HG03060 (cell line): ENCODE measurements around the gene SPAG7.
"Not testable (repeated sequence)": the region's sequence is repeated elsewhere in the genome, so short reads cannot be mapped to it uniquely, and the experiment has no call there.

Experiments
- ATAC-seq: cut with Tn5 transposase; IDR thresholded peaks from one replicate; pipeline ENCODE4 v1.9.1; 2021; ENCODE audit warnings: low read depth, moderate number of reproducible peaks; ENCODE audit not compliant: unreplicated experiment

SPAG7 gene

DNA sequence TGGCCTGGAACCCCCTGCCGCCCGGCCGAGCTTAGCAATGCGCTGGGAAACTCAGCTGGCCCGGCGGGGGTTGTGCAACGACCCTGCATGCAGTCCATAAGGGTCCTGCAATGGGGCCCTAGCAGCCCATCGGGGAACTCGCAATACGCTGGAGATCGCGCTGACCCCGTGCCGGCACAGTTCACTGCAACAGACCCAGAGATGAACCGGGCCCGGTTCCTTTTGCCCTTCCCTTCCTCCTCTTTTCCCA lies 28.1 kb downstream of the SPAG7 start:
- ATAC-seq, result no peak

GRCh38 chr17:4938688-4939545 lies 28.7 kb downstream of the SPAG7 start:
- ATAC-seq, result no peak

DNA sequence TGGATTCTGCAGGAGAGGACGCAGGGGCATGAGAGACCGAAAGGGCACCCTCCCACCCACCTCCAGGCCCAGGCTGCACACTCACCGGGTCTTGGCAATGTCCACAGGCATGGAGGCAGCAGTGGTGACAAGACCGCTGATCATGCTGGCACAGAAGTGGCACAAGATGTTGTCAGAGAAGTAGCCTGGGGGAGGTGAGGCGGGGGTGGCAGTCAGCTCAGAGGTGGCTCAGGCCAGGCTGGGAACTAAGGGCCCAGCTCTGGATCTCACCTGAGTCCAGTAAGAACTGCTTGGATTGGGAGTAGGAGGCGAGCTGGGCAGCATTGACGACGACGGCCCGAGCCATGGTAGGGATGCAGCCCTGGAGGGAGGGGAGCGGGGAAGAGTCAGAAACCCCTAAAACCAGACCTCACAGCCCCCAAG lies 29.5 kb downstream of the SPAG7 start:
- no peak for ATAC-seq

GRCh38 chr17:4937553-4937952 lies 30.1 kb downstream of the SPAG7 start:
- no peak for ATAC-seq

- no peak for ATAC-seq
Observed at GRCh38 chr17:4936436-4936835, 31.2 kb downstream of the SPAG7 start.

GRCh38 chr17:4935650-4936049 lies 32.0 kb downstream of the SPAG7 start:
- no peak for ATAC-seq

GRCh38 chr17:4934173-4934979 lies 33.2 kb downstream of the SPAG7 start:
- ATAC-seq, result no peak

DNA sequence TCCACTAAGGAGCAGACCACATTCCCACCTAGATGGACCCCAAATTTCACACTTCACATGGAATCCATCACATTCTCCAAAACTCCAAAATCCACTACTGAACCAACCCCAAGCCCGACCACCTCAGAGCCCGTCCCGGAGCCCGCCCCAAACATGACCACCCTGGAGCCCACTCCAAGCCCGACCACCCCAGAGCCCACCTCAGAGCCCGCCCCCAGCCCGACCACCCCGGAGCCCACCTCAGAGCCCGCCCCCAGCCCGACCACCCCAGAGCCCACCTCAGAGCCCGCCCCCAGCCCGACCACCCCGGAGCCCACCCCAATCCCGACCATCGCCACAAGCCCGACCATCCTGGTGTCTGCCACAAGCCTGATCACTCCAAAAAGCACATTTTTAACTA lies 34.0 kb downstream of the SPAG7 start:
- ATAC-seq, result no peak

DNA sequence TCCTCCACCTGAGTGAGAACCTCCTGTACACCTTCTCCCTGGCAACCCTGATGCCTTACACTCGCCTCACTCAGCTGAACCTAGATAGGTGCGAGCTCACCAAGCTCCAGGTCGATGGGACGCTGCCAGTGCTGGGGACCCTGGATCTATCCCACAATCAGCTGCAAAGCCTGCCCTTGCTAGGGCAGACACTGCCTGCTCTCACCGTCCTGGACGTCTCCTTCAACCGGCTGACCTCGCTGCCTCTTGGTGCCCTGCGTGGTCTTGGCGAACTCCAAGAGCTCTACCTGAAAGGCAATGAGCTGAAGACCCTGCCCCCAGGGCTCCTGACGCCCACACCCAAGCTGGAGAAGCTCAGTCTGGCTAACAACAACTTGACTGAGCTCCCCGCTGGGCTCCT lies 34.9 kb downstream of the SPAG7 start:
- ATAC-seq, result no peak

- ATAC-seq, result no peak
Observed at GRCh38 chr17:4931963-4932362, 35.7 kb downstream of the SPAG7 start, which contains the start of gene GP1BA. TSS of gene GP1BA (plus strand) at chr17:4932277. CDS start at chr17:4932605, 328 bp downstream.

GRCh38 chr17:4928881-4929280 lies 38.7 kb downstream of the SPAG7 start:
- ATAC-seq, result no peak

GRCh38 chr17:4926577-4927335 lies 40.9 kb downstream of the SPAG7 start:
- not testable (repeated sequence) for ATAC-seq

DNA sequence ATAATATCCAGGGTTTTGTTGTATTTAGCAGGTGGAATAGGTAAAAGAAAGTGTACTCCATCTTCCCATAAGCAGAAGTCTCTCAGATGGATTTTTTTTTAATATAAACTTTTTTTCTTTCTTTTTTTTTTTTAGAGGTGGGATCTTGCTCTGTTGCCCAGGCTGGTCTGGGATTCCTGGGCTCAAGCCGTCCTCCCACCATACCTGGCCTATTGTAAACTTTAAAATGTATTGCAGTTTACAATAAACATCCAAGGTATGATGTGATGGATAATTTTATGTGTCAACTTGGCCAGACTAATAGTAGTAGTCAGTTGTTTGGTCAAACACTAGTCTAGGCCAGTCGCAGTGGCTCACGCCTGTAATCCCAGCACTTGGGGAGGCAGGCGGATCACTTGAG lies 46.3 kb downstream of the SPAG7 start:
- no peak for ATAC-seq

GRCh38 chr17:4920351-4921048 lies 47.1 kb downstream of the SPAG7 start:
- ATAC-seq, result no peak

- no peak for ATAC-seq
Observed at GRCh38 chr17:4919511-4920047, 48.0 kb downstream of the SPAG7 start.

GRCh38 chr17:4914551-4914950 lies 53.1 kb downstream of the SPAG7 start:
- not testable (repeated sequence) for ATAC-seq

DNA sequence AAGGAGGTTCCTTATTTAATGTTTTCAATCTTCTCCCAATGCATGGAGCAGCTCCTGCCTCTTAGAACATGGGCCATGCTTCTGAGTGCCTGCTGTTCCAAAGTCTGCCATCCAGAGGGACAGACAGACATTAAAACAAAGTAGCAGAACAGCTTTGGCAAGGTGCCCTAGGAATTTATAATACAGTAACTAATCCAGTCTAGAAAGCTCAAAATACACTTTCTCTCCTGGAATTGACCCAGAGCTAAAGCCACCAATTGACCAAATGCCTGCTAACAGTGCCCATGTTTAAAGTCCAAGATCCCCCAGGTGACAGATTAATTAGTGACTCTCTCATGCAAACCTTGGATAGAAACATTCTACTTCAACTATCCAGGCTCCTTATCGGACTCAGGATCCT lies 53.6 kb downstream of the SPAG7 start:
- ATAC-seq, result no peak
